NCI-H524 (cell line): ENCODE data around the gene WDR93.
"Not testable (repeated sequence)": the region's sequence is repeated elsewhere in the genome, so short reads cannot be mapped to it uniquely, and the experiment has no call there.

Experiments used
- DNase-seq, 2 experiments: peaks; one replicate each; lab custom pipeline; 2025; lab: John Stamatoyannopoulos, UW

WDR93 gene

GRCh38 chr15:89685995-89686394, 4.6 kb upstream of the WDR93 start:
- DNase-seq = no peak

GRCh38 chr15:89686522-89686921, 4.1 kb upstream of the WDR93 start:
- DNase-seq = no peak

- not testable (repeated sequence) for DNase-seq
Observed at GRCh38 chr15:89689930-89690275, 708 bp upstream of the WDR93 start.

GRCh38 chr15:89693091-89693490, 2.5 kb downstream of the WDR93 start:
- no peak for DNase-seq

GRCh38 chr15:89693696-89694095, 3.1 kb downstream of the WDR93 start:
- no peak for DNase-seq

- no peak for DNase-seq
Observed at GRCh38 chr15:89695198-89695597, 4.6 kb downstream of the WDR93 start.

GRCh38 chr15:89704411-89704810, 13.8 kb downstream of the WDR93 start:
- DNase-seq = no peak

- no peak for DNase-seq
Observed at GRCh38 chr15:89707577-89707976, 17.0 kb downstream of the WDR93 start.

- DNase-seq = no peak
Observed at GRCh38 chr15:89714775-89715174, 24.2 kb downstream of the WDR93 start.

- no peak for DNase-seq
Observed at GRCh38 chr15:89723031-89723430, 32.4 kb downstream of the WDR93 start.

- DNase-seq = no peak
Observed at GRCh38 chr15:89724621-89725020, 34.0 kb downstream of the WDR93 start.

GRCh38 chr15:89725064-89725463, 34.5 kb downstream of the WDR93 start:
- no peak for DNase-seq

GRCh38 chr15:89728254-89728653, 37.6 kb downstream of the WDR93 start:
- DNase-seq = no peak

- no peak for DNase-seq
Observed at GRCh38 chr15:89731275-89731674, 40.7 kb downstream of the WDR93 start.

- DNase-seq = no peak
Observed at GRCh38 chr15:89732451-89733172, 42.0 kb downstream of the WDR93 start.

- DNase-seq = no peak
Observed at GRCh38 chr15:89735773-89736172, 45.2 kb downstream of the WDR93 start.

GRCh38 chr15:89740137-89740536, 49.5 kb downstream of the WDR93 start:
- DNase-seq = peak; percentile 65 to 91

- DNase-seq = no peak
Observed at GRCh38 chr15:89743011-89743410, 52.4 kb downstream of the WDR93 start.

- no peak for DNase-seq
Observed at GRCh38 chr15:89743594-89743993, 53.0 kb downstream of the WDR93 start.

GRCh38 chr15:89745131-89745530, 54.5 kb downstream of the WDR93 start:
- DNase-seq = no peak

- no peak for DNase-seq
Observed at GRCh38 chr15:89745768-89746167, 55.2 kb downstream of the WDR93 start.

- no peak for DNase-seq
Observed at GRCh38 chr15:89746386-89746780, 55.8 kb downstream of the WDR93 start.

GRCh38 chr15:89747708-89748682, 57.4 kb downstream of the WDR93 start:
- no peak for DNase-seq
